ENCODE results near the gene EPB41L5.

GRCh38 chr2:120174963-120175581, 162.2 kb downstream of the EPB41L5 start:
- TF ChIP-seq POLR2A (IDR thresholded peaks at IDR 0.05) (no peak), CTCF (IDR thresholded peaks at IDR 0.05 in 8 of 11, conservative IDR thresholded peaks at IDR 0.05 in 3 of 11) (peak; percentile 44 to 84 (median 67))

Measured in spleen (tissue), 7 donors.